Erythroblast (primary cell): ENCODE measurements around the gene FNDC3B.

Experiments used
- GATA1 ChIP-seq: IDR thresholded peaks from 2 replicates; pipeline ENCODE4 v1.6.1; 2011; ENCODE audit warnings: low read depth, mild to moderate bottlenecking, control low read depth, low read length, moderate library complexity
- POLR2A ChIP-seq: IDR thresholded peaks from 2 replicates; pipeline ENCODE4 v1.6.1; 2011; ENCODE audit warnings: mild to moderate bottlenecking, low read length

GRCh38 chr3:172115059-172115458 lies 75.7 kb downstream of the FNDC3B start:
- TF ChIP-seq POLR2A: no peak
- TF ChIP-seq GATA1: no peak
